K562 (cell line): ENCODE measurements around the gene OVOL3.

Experiments used
- EZH2 ChIP-seq: IDR thresholded peaks from 2 replicates; pipeline ENCODE4 v1.6.1; 2012; ENCODE audit warnings: low read depth, mild to moderate bottlenecking, inconsistent platforms, low read length, borderline replicate concordance
- NR2C1 ChIP-seq, 2 experiments: fragments of 450-650 bp; IDR thresholded peaks; 2 replicates each; pipeline ENCODE4 v1.6.1; 2017; ENCODE audit warnings: mild to moderate bottlenecking in 2 of 2, antibody characterized with exemption in 1 of 2, inconsistent platforms in 1 of 2, missing compliant biosample characterization in 1 of 2, missing genetic modification characterization in 1 of 2
- RBM22 ChIP-seq: fragments of 200-400 bp; formaldehyde crosslinking; IDR thresholded peaks from 2 replicates; pipeline ENCODE4 v1.6.1; 2018; ENCODE audit warnings: low read length, low read depth; ENCODE audit not compliant: poor library complexity, severe bottlenecking
- TAF1 ChIP-seq: IDR thresholded peaks from 2 replicates; pipeline ENCODE4 v1.6.1; 2011; ENCODE audit warnings: mild to moderate bottlenecking, low read length, moderate library complexity; ENCODE audit not compliant: insufficient read depth, control insufficient read depth, severe bottlenecking; ENCODE audit errors: extremely low read depth
- WHSC1 ChIP-seq: IDR thresholded peaks from one replicate; pipeline ENCODE4 v1.6.1; 2012; ENCODE audit warnings: low read length, control low read depth, inconsistent platforms
- ZNF12 ChIP-seq: sonication (generic); formaldehyde crosslinking; IDR thresholded peaks from 2 replicates; pipeline ENCODE4 v1.4.0; 2020; ENCODE audit warnings: mild to moderate bottlenecking, missing genetic modification reagents
- ZNF165 ChIP-seq: fragments of 250-450 bp; sonication (Bioruptor Pico); IDR thresholded peaks from 2 replicates; pipeline ENCODE4 v1.4.0; 2020; ENCODE audit warnings: borderline replicate concordance
- TF ChIP-seq, protein P1 (sequence below), 3 experiments: IDR thresholded peaks in 2 of 3; conservative IDR thresholded peaks in 1 of 3; 2 replicates each; pipeline ENCODE4 v1.5.1; 2011 to 2012; ENCODE audit warnings: low read length in 3 of 3, mild to moderate bottlenecking in 3 of 3, control low read depth in 2 of 3, improper control_type of control experiment in 1 of 3, inconsistent platforms in 1 of 3, low read depth in 1 of 3, mixed read lengths in 1 of 3, moderate library complexity in 1 of 3; ENCODE audit not compliant: insufficient read depth in 2 of 3

- TF ChIP-seq RBM22 (no peak), EZH2 (no peak), NR2C1 (IDR thresholded peaks at IDR 0.05) (no peak), NR2C1 (tag; IDR thresholded peaks at IDR 0.05) (no peak), WHSC1 (no peak), ZNF165 (CRISPR knock-in tag) (no peak), ZNF12 (CRISPR knock-in tag) (no peak), TAF1 (no peak)
- TF ChIP-seq, protein P1, sequence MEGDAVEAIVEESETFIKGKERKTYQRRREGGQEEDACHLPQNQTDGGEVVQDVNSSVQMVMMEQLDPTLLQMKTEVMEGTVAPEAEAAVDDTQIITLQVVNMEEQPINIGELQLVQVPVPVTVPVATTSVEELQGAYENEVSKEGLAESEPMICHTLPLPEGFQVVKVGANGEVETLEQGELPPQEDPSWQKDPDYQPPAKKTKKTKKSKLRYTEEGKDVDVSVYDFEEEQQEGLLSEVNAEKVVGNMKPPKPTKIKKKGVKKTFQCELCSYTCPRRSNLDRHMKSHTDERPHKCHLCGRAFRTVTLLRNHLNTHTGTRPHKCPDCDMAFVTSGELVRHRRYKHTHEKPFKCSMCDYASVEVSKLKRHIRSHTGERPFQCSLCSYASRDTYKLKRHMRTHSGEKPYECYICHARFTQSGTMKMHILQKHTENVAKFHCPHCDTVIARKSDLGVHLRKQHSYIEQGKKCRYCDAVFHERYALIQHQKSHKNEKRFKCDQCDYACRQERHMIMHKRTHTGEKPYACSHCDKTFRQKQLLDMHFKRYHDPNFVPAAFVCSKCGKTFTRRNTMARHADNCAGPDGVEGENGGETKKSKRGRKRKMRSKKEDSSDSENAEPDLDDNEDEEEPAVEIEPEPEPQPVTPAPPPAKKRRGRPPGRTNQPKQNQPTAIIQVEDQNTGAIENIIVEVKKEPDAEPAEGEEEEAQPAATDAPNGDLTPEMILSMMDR (IDR thresholded peaks at IDR 0.05 in 2 of 3, conservative IDR thresholded peaks at IDR 0.05 in 1 of 3; ENCODE audit: insufficient read depth in 2 of 3, low read depth in 1 of 3, low read length in 3 of 3), result no peak
These were observed 17.4 kb downstream of the OVOL3 start for GRCh38 chr19:36128392-36128736.
